ENCODE data around the gene IL6ST.

The IL6ST gene

GRCh38 chr5:55927861-55928655, 66.7 kb downstream of the IL6ST start:
- Histone ChIP-seq H3K9me3 (ENCODE audit: insufficient read depth, low read depth, low read length) (no peaks in the 10 kb centered on the region), H3K9ac (ENCODE audit: low read depth, low read length) (no peak overlapping the region), H3K4me1 (ENCODE audit: insufficient read depth, low read length) (no peaks in the 10 kb centered on the region), H3K27ac (ENCODE audit: low read depth, low read length) (no peak overlapping the region), H3K36me3 (ENCODE audit: insufficient read depth, low read length) (no peaks in the 10 kb centered on the region), H3K4me3 (ENCODE audit: low read length) (no peak overlapping the region), H3K27me3 (ENCODE audit: insufficient read depth, low read length) (no peaks in the 10 kb centered on the region)
- 92% methylated on average over 12 of the region's 12 CpGs for WGBS

GRCh38 chr5:55926476-55926875, 68.3 kb downstream of the IL6ST start:
- 95% methylated on average over 5 of the region's 5 CpGs for WGBS
- Histone ChIP-seq H3K9me3 (ENCODE audit: insufficient read depth, low read depth, low read length) (no peaks in the 10 kb centered on the region), H3K36me3 (ENCODE audit: insufficient read depth, low read length) (no peaks in the 10 kb centered on the region), H3K27me3 (ENCODE audit: insufficient read depth, low read length) (no peaks in the 10 kb centered on the region), H3K4me3 (ENCODE audit: low read length) (no peak overlapping the region), H3K4me1 (ENCODE audit: insufficient read depth, low read length) (no peaks in the 10 kb centered on the region), H3K9ac (ENCODE audit: low read depth, low read length) (no peak overlapping the region), H3K27ac (ENCODE audit: low read depth, low read length) (no peak overlapping the region)

GRCh38 chr5:55925712-55926111, 69.1 kb downstream of the IL6ST start:
- 89% methylated on average over 5 of the region's 5 CpGs for WGBS
- Histone ChIP-seq H3K4me3 (ENCODE audit: low read length) (no peak overlapping the region), H3K4me1 (ENCODE audit: insufficient read depth, low read length) (no peaks in the 10 kb centered on the region), H3K9me3 (ENCODE audit: insufficient read depth, low read depth, low read length) (no peaks in the 10 kb centered on the region), H3K27ac (ENCODE audit: low read depth, low read length) (no peak overlapping the region), H3K9ac (ENCODE audit: low read depth, low read length) (no peak overlapping the region), H3K36me3 (ENCODE audit: insufficient read depth, low read length) (no peaks in the 10 kb centered on the region), H3K27me3 (ENCODE audit: insufficient read depth, low read length) (no peaks in the 10 kb centered on the region)

GRCh38 chr5:55925181-55925580, 69.6 kb downstream of the IL6ST start:
- Histone ChIP-seq H3K27ac (ENCODE audit: low read depth, low read length) (no peak overlapping the region), H3K9ac (ENCODE audit: low read depth, low read length) (no peak overlapping the region), H3K27me3 (ENCODE audit: insufficient read depth, low read length) (no peaks in the 10 kb centered on the region), H3K4me1 (ENCODE audit: insufficient read depth, low read length) (no peaks in the 10 kb centered on the region), H3K9me3 (ENCODE audit: insufficient read depth, low read depth, low read length) (no peaks in the 10 kb centered on the region), H3K4me3 (ENCODE audit: low read length) (no peak overlapping the region), H3K36me3 (ENCODE audit: insufficient read depth, low read length) (no peaks in the 10 kb centered on the region)
- 98% methylated on average over 3 of the region's 3 CpGs for WGBS

GRCh38 chr5:55924744-55925143, 70.0 kb downstream of the IL6ST start:
- H3K36me3 ChIP-seq (ENCODE audit: insufficient read depth, low read length), result no peaks in the 10 kb centered on the region
- no peaks in the 10 kb centered on the region for H3K9me3 ChIP-seq (ENCODE audit: insufficient read depth, low read depth, low read length)
- H3K27me3 ChIP-seq (ENCODE audit: insufficient read depth, low read length), result no peaks in the 10 kb centered on the region
- H3K27ac ChIP-seq (ENCODE audit: low read depth, low read length), result no peak overlapping the region
- H3K9ac ChIP-seq (ENCODE audit: low read depth, low read length), result no peak overlapping the region
- H3K4me3 ChIP-seq (ENCODE audit: low read length), result no peak overlapping the region
- WGBS, result 96% methylated on average over 11 of the region's 11 CpGs
- no peaks in the 10 kb centered on the region for H3K4me1 ChIP-seq (ENCODE audit: insufficient read depth, low read length)

- H3K36me3 ChIP-seq (ENCODE audit: insufficient read depth, low read length), result no peaks in the 10 kb centered on the region
- H3K9me3 ChIP-seq (ENCODE audit: insufficient read depth, low read depth, low read length), result no peaks in the 10 kb centered on the region
- H3K27ac ChIP-seq (ENCODE audit: low read depth, low read length), result no peak overlapping the region
- H3K4me1 ChIP-seq (ENCODE audit: insufficient read depth, low read length), result no peaks in the 10 kb centered on the region
- WGBS, result 94% methylated on average over 9 of the region's 9 CpGs
- H3K4me3 ChIP-seq (ENCODE audit: low read length), result no peak overlapping the region
- H3K27me3 ChIP-seq (ENCODE audit: insufficient read depth, low read length), result no peaks in the 10 kb centered on the region
- H3K9ac ChIP-seq (ENCODE audit: low read depth, low read length), result no peak overlapping the region
These were observed 70.8 kb downstream of the IL6ST start for GRCh38 chr5:55923865-55924500.

- H3K9ac ChIP-seq (ENCODE audit: low read depth, low read length), result no peak overlapping the region
- H3K36me3 ChIP-seq (ENCODE audit: insufficient read depth, low read length), result no peaks in the 10 kb centered on the region
- 70% methylated on average over 17 of the region's 17 CpGs for WGBS
- H3K27ac ChIP-seq (ENCODE audit: low read depth, low read length), result no peak overlapping the region
- no peaks in the 10 kb centered on the region for H3K9me3 ChIP-seq (ENCODE audit: insufficient read depth, low read depth, low read length)
- H3K4me1 ChIP-seq (ENCODE audit: insufficient read depth, low read length), result no peaks in the 10 kb centered on the region
- H3K27me3 ChIP-seq (ENCODE audit: insufficient read depth, low read length), result no peaks in the 10 kb centered on the region
- H3K4me3 ChIP-seq (ENCODE audit: low read length), result no peak overlapping the region
These were observed 71.5 kb downstream of the IL6ST start for GRCh38 chr5:55923177-55923771.

- H3K36me3 ChIP-seq (ENCODE audit: insufficient read depth, low read length), result no peaks in the 10 kb centered on the region
- 92% methylated on average over 4 of the region's 4 CpGs for WGBS
- no peaks in the 10 kb centered on the region for H3K27me3 ChIP-seq (ENCODE audit: insufficient read depth, low read length)
- H3K9me3 ChIP-seq (ENCODE audit: insufficient read depth, low read depth, low read length), result no peaks in the 10 kb centered on the region
- H3K9ac ChIP-seq (ENCODE audit: low read depth, low read length), result no peak overlapping the region
- H3K4me1 ChIP-seq (ENCODE audit: insufficient read depth, low read length), result no peaks in the 10 kb centered on the region
- no peak overlapping the region for H3K4me3 ChIP-seq (ENCODE audit: low read length)
- H3K27ac ChIP-seq (ENCODE audit: low read depth, low read length), result no peak overlapping the region
These were observed 73.1 kb downstream of the IL6ST start for GRCh38 chr5:55921617-55922016.

GRCh38 chr5:55920784-55921183, 74.0 kb downstream of the IL6ST start:
- no peaks in the 10 kb centered on the region for H3K9me3 ChIP-seq (ENCODE audit: insufficient read depth, low read depth, low read length)
- H3K27me3 ChIP-seq (ENCODE audit: insufficient read depth, low read length), result no peaks in the 10 kb centered on the region
- H3K9ac ChIP-seq (ENCODE audit: low read depth, low read length), result no peak overlapping the region
- no peaks in the 10 kb centered on the region for H3K4me1 ChIP-seq (ENCODE audit: insufficient read depth, low read length)
- no peak overlapping the region for H3K4me3 ChIP-seq (ENCODE audit: low read length)
- H3K27ac ChIP-seq (ENCODE audit: low read depth, low read length), result no peak overlapping the region
- 87% methylated on average over 5 of the region's 5 CpGs for WGBS
- H3K36me3 ChIP-seq (ENCODE audit: insufficient read depth, low read length), result no peaks in the 10 kb centered on the region

GRCh38 chr5:55919625-55920024, 75.1 kb downstream of the IL6ST start:
- 93% methylated on average over 3 of the region's 3 CpGs for whole genome bisulfite sequencing
- no peak overlapping the region for H3K9ac ChIP-seq (ENCODE audit: low read depth, low read length)
- H3K4me1 ChIP-seq (ENCODE audit: insufficient read depth, low read length), result no peaks in the 10 kb centered on the region
- H3K4me3 ChIP-seq (ENCODE audit: low read length), result no peak overlapping the region
- H3K27me3 ChIP-seq (ENCODE audit: insufficient read depth, low read length), result no peaks in the 10 kb centered on the region
- H3K27ac ChIP-seq (ENCODE audit: low read depth, low read length), result no peak overlapping the region
- no peaks in the 10 kb centered on the region for H3K9me3 ChIP-seq (ENCODE audit: insufficient read depth, low read depth, low read length)
- H3K36me3 ChIP-seq (ENCODE audit: insufficient read depth, low read length), result no peaks in the 10 kb centered on the region

Measured in HUES64 (cell line).